HCT116 (cell line): ENCODE results near the gene DOCK3. TPM values are rescaled to one million over a fixed set of nuclear protein-coding genes. Genes with fewer than 3 reads are reported as not detected.

Experiments
- ATAC-seq: fragments of 200-7000 bp; cut with Tn5 transposase; 2 replicates; pipeline ENCODE4 v1.9.1; 2020; ENCODE audit warnings: mild to moderate bottlenecking, moderate library complexity
- BruUV-seq: library from RNA; stranded (reverse); fragments of 400-500 nt; replicated peaks from 2 replicates; lab custom pipeline; 2021; lab: Mats Ljungman, UMichigan
- CTCF ChIA-PET: fragments of 300-600 bp; sonication (Branson Sonifier 250); formaldehyde crosslinking; loops from one replicate; lab custom pipeline; 2021; ENCODE audit warnings: antibody characterized with exemption; lab: Charles Lee
- POLR2A ChIA-PET: fragments of 300-600, 350-600 bp; sonication (Branson Sonifier 250); formaldehyde crosslinking; loops from one replicate; lab custom pipeline; 2021; ENCODE audit warnings: antibody characterized with exemption; lab: Charles Lee
- RAD21 ChIA-PET, 2 experiments: fragments of 300-600 bp; sonication (Branson Sonifier 250); formaldehyde crosslinking; loops; one replicate each; lab custom pipeline; 2023; ENCODE audit warnings: low total read pairs in 2 of 2; ENCODE audit not compliant: uncharacterized antibody in 2 of 2, unreplicated experiment in 2 of 2, low non-redundant PET in 1 of 2; lab: Charles Lee
- DNase-seq: peaks from one replicate; pipeline ENCODE4 v3.0.0-alpha.2; 2010; ENCODE audit warnings: low read depth, low spot score
- H2AFZ ChIP-seq: fragments of 200-600 bp; shearing (Covaris generic), sonication (generic); 2 replicates; pipeline ENCODE4 v1.6.1; 2017; ENCODE audit warnings: low read depth, mixed run types, mixed read lengths, antibody characterized with exemption, low read length; ENCODE audit not compliant: poor library complexity, severe bottlenecking
- H3K27ac ChIP-seq: 2 replicates; pipeline ENCODE4 v1.5.1; 2012; ENCODE audit warnings: low read depth, low read length
- H3K27me3 ChIP-seq: fragments of 200-600 bp; sonication (generic); 2 replicates; pipeline ENCODE4 v1.6.1; 2016; ENCODE audit warnings: mixed run types, low read length, mixed read lengths; ENCODE audit not compliant: insufficient read depth
- H3K36me3 ChIP-seq, 2 experiments: fragments of 200-500 bp in 1 of 2; fragments of 200-600 bp in 1 of 2; sonication (Bioruptor generic) in 1 of 2; sonication (generic) in 1 of 2; 2 replicates each; pipeline versions ENCODE4 v1.5.1 to v1.6.1; 2014 to 2016; ENCODE audit warnings: low read length in 2 of 2, inconsistent platforms in 1 of 2, mixed read lengths in 1 of 2, mixed run types in 1 of 2; ENCODE audit not compliant: insufficient read depth in 2 of 2, control insufficient read depth in 1 of 2
- H3K4me1 ChIP-seq, 2 experiments: fragments of 200-600 bp in 1 of 2; sonication (generic) in 1 of 2; 2 replicates each; pipeline versions ENCODE4 v1.5.1 to v1.6.1; 2012 to 2017; ENCODE audit warnings: low read length in 2 of 2, inconsistent platforms in 1 of 2, mild to moderate bottlenecking in 1 of 2, mixed read lengths in 1 of 2, mixed run types in 1 of 2, moderate library complexity in 1 of 2; ENCODE audit not compliant: insufficient read depth in 2 of 2, control insufficient read depth in 1 of 2
- H3K4me2 ChIP-seq: fragments of 200-600 bp; sonication (generic); 2 replicates; pipeline ENCODE4 v1.6.1; 2017; ENCODE audit warnings: mixed run types, low read length, mixed read lengths
- H3K4me3 ChIP-seq, 2 experiments: fragments of 200-600 bp in 1 of 2; sonication (generic) in 1 of 2; replicated peaks in 1 of 2; 2 replicates each; pipeline ENCODE4 v1.5.1; 2011 to 2016; ENCODE audit warnings: low read length in 2 of 2, control low read depth in 1 of 2, low read depth in 1 of 2, mild to moderate bottlenecking in 1 of 2, mixed read lengths in 1 of 2, mixed run types in 1 of 2
- H3K79me2 ChIP-seq: fragments of 200-600 bp; sonication (generic); 2 replicates; pipeline ENCODE4 v1.6.1; 2017; ENCODE audit warnings: mild to moderate bottlenecking, mixed run types, low read length, moderate library complexity, mixed read lengths; ENCODE audit not compliant: insufficient read depth
- H3K9ac ChIP-seq: fragments of 200-600 bp; sonication (generic); 2 replicates; pipeline ENCODE4 v1.6.1; 2016; ENCODE audit warnings: low read length, mixed read lengths
- H3K9me2 ChIP-seq: fragments of 200-600 bp; sonication (generic), shearing (Covaris generic); 2 replicates; pipeline ENCODE4 v1.6.1; 2017; ENCODE audit warnings: mixed run types, mild to moderate bottlenecking, moderate library complexity; ENCODE audit not compliant: insufficient read depth
- H3K9me3 ChIP-seq, 2 experiments: fragments of 200-500 bp in 1 of 2; fragments of 200-600 bp in 1 of 2; sonication (Bioruptor generic) in 1 of 2; sonication (generic) in 1 of 2; 2 replicates each; pipeline ENCODE4 v1.6.1; 2014 to 2017; ENCODE audit warnings: low read length in 2 of 2, mixed read lengths in 2 of 2, inconsistent platforms in 1 of 2, low read depth in 1 of 2, mild to moderate bottlenecking in 1 of 2, mixed run types in 1 of 2, moderate library complexity in 1 of 2; ENCODE audit not compliant: control insufficient read depth in 1 of 2, insufficient read depth in 1 of 2
- H4K20me1 ChIP-seq: fragments of 200-600 bp; sonication (generic), shearing (Covaris generic); 2 replicates; pipeline ENCODE4 v1.6.1; 2017; ENCODE audit warnings: mixed run types, mild to moderate bottlenecking, moderate library complexity; ENCODE audit not compliant: insufficient read depth
- CBX3 ChIP-seq: IDR thresholded peaks from 2 replicates; pipeline ENCODE4 v1.6.1; 2012; ENCODE audit warnings: low read depth
- EGR1 ChIP-seq: IDR thresholded peaks from 2 replicates; pipeline ENCODE4 v1.6.1; 2012; ENCODE audit warnings: low read depth
- EZH2phosphoT487 ChIP-seq: fragments of 200-600 bp; IDR thresholded peaks from 2 replicates; pipeline ENCODE4 v1.6.1; 2018; ENCODE audit warnings: antibody characterized with exemption, borderline replicate concordance
- POLR2AphosphoS5 ChIP-seq: IDR thresholded peaks from 2 replicates; pipeline ENCODE4 v1.6.1; 2011; ENCODE audit warnings: mild to moderate bottlenecking, low read depth, low read length, moderate library complexity
- SIN3A ChIP-seq: IDR thresholded peaks from 2 replicates; pipeline ENCODE4 v1.6.1; 2012; ENCODE audit warnings: low read depth
- SP1 ChIP-seq: IDR thresholded peaks from 2 replicates; pipeline ENCODE4 v1.6.1; 2012; ENCODE audit warnings: low read depth
- TCF7L2 ChIP-seq: IDR thresholded peaks from 2 replicates; pipeline ENCODE4 v1.7.0; 2011; ENCODE audit warnings: borderline replicate concordance, inconsistent platforms; ENCODE audit not compliant: insufficient read depth, insufficient read length; ENCODE audit errors: extremely low read depth
- YY1 ChIP-seq: IDR thresholded peaks from 2 replicates; pipeline ENCODE4 v1.6.1; 2011; ENCODE audit warnings: low read length, low read depth, moderate library complexity, mild to moderate bottlenecking; ENCODE audit not compliant: insufficient replicate concordance; ENCODE audit errors: extremely low read depth
- intact Hi-C: fragments of 100-400 bp; cut with micrococcal nuclease; formaldehyde crosslinking; loops from 2 replicates; pipeline ENCODE4 v1.10.0; 2022
- total RNA-seq: library from RNA; stranded (reverse); gene quantifications from one replicate; pipeline ENCODE4 v1.2.1, GENCODE V29; 2021; ENCODE audit not compliant: unreplicated experiment
- TF ChIP-seq, protein P1 (sequence below): IDR thresholded peaks from 2 replicates; pipeline ENCODE4 v1.6.1; 2011; ENCODE audit warnings: mild to moderate bottlenecking, low read length, moderate library complexity; ENCODE audit not compliant: insufficient replicate concordance; ENCODE audit errors: extremely low read depth

The DOCK3 gene
- total RNA-seq, 1 experiment from 2014 or later = 4.2 TPM

DNA sequence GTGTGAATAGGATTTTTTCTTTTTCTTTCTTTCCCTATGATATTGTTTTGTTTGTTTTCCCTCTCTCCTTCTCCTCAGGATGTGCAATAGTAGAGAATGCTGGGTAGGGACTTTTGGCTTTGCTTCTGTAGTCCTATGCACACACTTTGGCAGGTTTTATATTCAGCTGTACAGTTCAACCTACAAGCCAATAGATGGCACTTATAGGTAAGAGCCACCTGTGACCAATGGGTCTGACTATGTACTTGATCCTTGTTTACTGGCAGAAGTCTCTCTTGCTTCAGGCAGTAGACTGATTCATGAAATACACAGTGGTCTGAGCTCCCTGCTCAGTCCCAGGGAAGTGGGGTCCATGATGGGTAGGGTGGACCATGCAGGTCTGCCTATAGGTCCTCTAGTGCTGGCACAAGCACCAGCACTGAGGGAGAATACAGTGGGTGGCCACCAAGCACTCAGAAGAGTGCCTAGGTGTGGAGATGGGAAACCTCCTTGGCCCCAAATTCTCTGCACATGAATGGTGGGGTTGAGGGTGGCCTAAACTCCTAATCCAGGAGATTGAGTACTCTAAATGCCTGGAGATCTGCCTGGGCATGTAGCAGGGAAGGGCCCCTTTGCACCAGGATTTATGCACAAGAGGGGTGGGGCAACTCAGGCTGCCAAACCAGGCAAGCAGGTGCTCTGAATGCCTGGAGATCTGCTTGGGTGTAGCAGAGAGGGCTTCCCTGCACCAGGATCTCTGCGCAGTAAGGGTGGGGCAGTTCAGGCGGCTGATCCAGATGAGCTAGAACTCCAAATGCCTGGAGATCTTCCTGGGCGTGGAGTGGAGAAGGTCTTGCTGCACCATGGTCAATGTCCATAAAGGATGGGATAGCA lies 176.1 kb downstream of the DOCK3 start:
- H3K36me3 ChIP-seq = no peaks in the 10 kb centered on the region
- intact Hi-C loops = no loop called here
- no peak overlapping the region for H3K4me3 ChIP-seq
- H3K9me2 ChIP-seq = no peaks in the 10 kb centered on the region
- no peaks in the 10 kb centered on the region for H3K27me3 ChIP-seq
- ChIA-PET POLR2A (no interaction called here), RAD21 (no interaction called here)
- peaks cover 0 to 5% of the 10 kb centered on the region in 2 experiments; a peak in 1 of 4 replicates for H3K9me3 ChIP-seq
- BruUV-seq = no TSS peak
- H3K27ac ChIP-seq = no peak overlapping the region
- no peak for TF ChIP-seq SP1
- TF ChIP-seq YY1 = no peak
- TF ChIP-seq TCF7L2 = no peak
- TF ChIP-seq POLR2AphosphoS5 = no peak
- TF ChIP-seq EGR1 = no peak
- TF ChIP-seq EZH2phosphoT487 = no peak
- TF ChIP-seq, protein P1, sequence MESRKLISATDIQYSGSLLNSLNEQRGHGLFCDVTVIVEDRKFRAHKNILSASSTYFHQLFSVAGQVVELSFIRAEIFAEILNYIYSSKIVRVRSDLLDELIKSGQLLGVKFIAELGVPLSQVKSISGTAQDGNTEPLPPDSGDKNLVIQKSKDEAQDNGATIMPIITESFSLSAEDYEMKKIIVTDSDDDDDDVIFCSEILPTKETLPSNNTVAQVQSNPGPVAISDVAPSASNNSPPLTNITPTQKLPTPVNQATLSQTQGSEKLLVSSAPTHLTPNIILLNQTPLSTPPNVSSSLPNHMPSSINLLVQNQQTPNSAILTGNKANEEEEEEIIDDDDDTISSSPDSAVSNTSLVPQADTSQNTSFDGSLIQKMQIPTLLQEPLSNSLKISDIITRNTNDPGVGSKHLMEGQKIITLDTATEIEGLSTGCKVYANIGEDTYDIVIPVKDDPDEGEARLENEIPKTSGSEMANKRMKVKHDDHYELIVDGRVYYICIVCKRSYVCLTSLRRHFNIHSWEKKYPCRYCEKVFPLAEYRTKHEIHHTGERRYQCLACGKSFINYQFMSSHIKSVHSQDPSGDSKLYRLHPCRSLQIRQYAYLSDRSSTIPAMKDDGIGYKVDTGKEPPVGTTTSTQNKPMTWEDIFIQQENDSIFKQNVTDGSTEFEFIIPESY = no peak
- no peak for TF ChIP-seq CBX3
- TF ChIP-seq SIN3A = no peak
- TF ChIP-seq, all 23 proteins: peak for 0
- Histone ChIP-seq H3K79me2 (no peaks in the 10 kb centered on the region), H4K20me1 (no peaks in the 10 kb centered on the region), H3K4me2 (no peak overlapping the region), H2AFZ (no peak overlapping the region), H3K4me1 (peaks cover 0 to 5% of the 10 kb centered on the region in 2 experiments; a peak in 1 of 4 replicates), H3K9ac (no peak overlapping the region)
- DNase-seq (no peak), ATAC-seq (peak; percentile 54; the same call in 1 of the 2 replicates)
- CTCF ChIA-PET = no interaction called here
